Fibroblast of villous mesenchyme (primary cell): ENCODE results near the gene SUSD2. TPM values are rescaled to one million over a fixed set of nuclear protein-coding genes. Genes with fewer than 3 reads are reported as not detected.

Source experiments
- DNase-seq: peaks from one replicate; pipeline ENCODE4 v3.0.0-alpha.2; 2010; ENCODE audit warnings: low read depth
- H3K4me3 ChIP-seq: 2 replicates; pipeline ENCODE4 v1.5.1; 2011; ENCODE audit warnings: low read depth, mild to moderate bottlenecking, low read length
- total RNA-seq: library from RNA; depleted of rRNA; stranded (reverse); fragments of >200 nt; gene quantifications from 2 replicates; pipeline ENCODE4 v1.2.3, GENCODE V29; 2012
- TF ChIP-seq, protein P1 (sequence below): IDR thresholded peaks from 2 replicates; pipeline ENCODE4 v1.5.1; 2012; ENCODE audit warnings: low read depth, mild to moderate bottlenecking, low read length; ENCODE audit not compliant: insufficient read depth

SUSD2 gene
- total RNA-seq, 1 donor = 1.3 TPM

DNA sequence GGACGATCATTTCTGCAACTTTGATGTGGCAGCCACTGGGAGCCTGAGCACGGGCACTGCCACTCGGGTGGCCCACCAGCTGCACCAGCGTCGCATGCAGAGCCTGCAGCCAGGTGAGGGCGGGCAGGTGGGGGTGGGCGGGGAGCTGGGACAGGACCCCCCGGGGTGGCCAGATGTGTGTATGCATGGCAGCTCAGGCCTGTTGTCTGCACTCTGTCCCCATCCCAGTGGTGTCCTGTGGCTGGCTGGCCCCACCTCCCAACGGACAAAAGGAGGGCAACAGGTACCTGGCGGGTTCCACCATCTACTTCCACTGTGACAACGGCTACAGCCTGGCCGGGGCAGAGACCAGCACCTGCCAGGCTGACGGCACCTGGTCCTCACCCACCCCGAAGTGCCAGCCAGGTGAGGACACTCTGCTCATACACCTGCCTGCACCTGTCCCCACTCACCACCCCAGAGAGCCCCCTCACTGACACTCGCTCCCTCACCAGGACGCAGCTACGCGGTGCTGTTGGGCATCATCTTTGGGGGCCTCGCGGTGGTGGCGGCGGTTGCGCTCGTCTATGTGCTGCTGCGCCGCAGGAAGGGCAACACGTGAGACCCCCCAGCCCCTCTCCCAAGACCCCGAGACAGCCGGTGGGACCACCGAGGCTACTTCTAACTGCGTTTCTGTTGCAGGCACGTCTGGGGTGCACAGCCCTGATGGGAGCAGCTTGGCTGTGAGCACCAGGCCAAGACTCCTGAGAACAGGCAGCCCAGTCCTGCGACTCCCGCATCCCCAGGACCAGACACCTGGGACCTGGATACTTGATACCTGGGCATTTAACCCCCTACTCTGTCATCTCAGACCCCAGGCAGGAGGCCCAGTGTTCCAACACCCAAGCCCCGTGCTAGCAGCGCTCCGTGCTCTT is 6.7 kb downstream of the SUSD2 start:
- TF ChIP-seq, protein P1, sequence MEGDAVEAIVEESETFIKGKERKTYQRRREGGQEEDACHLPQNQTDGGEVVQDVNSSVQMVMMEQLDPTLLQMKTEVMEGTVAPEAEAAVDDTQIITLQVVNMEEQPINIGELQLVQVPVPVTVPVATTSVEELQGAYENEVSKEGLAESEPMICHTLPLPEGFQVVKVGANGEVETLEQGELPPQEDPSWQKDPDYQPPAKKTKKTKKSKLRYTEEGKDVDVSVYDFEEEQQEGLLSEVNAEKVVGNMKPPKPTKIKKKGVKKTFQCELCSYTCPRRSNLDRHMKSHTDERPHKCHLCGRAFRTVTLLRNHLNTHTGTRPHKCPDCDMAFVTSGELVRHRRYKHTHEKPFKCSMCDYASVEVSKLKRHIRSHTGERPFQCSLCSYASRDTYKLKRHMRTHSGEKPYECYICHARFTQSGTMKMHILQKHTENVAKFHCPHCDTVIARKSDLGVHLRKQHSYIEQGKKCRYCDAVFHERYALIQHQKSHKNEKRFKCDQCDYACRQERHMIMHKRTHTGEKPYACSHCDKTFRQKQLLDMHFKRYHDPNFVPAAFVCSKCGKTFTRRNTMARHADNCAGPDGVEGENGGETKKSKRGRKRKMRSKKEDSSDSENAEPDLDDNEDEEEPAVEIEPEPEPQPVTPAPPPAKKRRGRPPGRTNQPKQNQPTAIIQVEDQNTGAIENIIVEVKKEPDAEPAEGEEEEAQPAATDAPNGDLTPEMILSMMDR = no peak
- H3K4me3 ChIP-seq = no peak overlapping the region
- no peak for DNase-seq

DNA sequence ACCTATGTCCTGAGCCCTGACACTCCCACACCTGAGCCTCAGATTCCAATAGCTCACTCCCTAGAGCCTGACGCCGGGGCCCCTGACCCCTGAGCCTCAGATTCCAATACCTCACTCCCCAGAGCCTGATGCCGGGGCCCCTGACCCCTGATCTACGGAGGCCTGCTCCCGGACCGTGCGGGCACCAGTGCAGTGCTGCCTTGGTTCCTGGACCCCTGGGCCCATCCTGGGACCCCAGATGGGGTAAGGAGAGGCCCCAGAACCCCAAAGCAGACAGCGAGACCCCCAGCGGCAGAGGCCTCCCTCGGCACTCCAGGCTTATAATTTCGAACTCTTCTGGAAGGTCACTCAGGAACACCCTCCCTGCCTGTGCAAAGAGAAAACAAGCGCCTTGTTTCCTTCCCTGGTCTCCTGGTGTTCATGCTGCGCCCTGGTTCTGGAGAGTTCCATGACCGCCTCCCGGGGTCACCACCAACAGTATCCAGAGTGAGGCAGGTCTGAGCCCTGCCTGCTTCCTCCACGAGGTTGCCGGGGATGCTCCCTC is 7.5 kb downstream of the SUSD2 start:
- TF ChIP-seq, protein P1 = no peak
- DNase-seq = no peak
- no peak overlapping the region for H3K4me3 ChIP-seq

DNA sequence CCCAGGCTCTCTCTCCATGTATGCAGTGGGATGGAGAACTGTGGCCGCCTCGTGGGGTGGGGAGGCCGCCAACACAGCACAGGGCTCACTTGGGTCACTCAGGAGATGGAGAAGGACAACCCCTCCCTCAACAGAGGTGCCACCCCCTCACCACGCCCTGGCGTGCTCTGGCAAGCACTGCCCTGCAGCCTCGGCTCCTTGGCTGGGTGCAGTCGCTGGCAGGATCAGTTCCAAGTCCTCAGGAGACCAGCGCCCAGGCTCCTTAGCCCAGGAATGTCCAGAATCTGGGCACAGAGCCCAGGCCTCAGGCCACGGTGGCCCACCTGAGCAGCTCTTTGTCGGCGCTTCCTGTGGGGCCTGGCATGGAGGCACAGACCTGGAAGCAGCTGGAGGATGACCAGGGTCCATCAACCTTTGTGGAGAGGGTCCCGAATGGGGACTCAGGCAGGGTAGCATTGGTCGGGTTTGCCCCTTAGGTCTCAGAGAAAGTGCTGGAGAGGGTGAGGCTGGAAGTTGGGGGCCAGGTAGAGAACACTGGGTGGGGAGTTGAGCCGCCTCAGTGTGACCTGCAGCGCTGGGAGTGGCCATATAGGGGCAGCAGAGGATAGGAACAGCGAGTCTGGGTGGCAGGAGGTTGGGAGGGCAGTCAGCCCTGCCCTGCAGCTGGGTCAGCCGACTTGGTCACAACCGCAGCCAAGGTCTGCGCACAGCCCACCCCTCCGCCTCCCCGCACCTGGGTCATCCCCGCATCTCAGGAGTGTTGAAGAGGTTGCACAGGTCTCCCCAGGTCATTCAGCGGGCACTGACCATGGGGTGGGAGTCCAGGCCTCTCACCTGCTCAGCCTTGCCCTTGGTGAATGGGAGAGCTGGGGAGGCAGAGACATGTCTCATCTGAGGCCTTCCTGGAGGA is 8.2 kb downstream of the SUSD2 start:
- H3K4me3 ChIP-seq = no peak overlapping the region
- DNase-seq = peak; percentile 63

DNA sequence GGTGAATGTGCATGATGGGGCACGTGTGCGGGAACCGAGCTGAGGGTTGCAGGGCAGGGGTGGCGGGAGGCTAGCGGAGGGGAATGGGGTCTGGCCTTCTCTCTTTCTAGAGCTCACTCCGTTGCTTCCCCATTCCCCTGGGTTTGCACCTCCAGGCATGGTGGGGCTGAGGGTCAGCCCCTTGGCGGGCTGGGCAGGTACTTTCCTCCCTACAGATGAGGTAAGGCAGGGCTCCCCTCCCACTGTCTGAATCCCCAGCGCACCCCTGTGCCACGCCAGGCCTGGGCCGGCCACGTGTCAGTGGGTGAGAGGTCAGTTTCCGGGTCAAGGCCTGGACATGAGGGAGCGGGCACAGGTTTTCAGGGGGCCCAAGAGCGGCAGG is 8.9 kb downstream of the SUSD2 start:
- no peak overlapping the region for H3K4me3 ChIP-seq
- no peak for DNase-seq
- TF ChIP-seq, protein P1 = no peak

More for the DNA sequence above, 8.2 kb downstream of the SUSD2 start:
- TF ChIP-seq, protein P1 = peak; percentile 92

DNA sequence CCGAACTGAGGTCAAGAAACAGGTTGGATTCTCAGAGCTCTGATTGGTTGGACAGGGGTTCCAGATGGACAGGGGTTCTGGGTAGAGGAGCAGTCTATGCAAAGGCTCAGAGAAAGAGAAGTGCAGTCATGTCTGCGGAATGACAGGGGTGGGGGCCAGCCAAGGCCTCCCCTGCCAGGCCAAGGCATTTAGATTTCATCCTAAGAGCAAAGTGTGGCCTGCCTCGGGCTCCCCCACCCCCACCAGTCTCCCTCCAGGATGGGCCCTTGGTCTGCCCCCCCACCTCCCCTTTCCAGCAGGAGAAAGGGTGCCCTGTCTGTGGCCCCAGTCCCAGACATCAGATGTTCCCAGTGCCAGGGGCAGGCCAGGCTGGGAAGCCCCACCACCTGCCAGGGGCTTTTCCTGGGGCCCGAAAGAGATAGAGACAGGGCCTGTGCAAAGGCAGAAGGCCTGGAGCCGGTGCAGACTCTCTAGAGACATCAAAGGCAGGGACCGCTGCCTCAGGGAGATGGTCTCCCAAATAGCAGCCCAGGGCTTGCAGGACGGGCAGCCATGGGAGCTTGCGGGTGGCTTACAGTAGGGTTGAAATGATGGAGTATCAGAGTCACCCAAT is 9.4 kb downstream of the SUSD2 start:
- no peak for DNase-seq
- TF ChIP-seq, protein P1 = no peak
- no peak overlapping the region for H3K4me3 ChIP-seq

DNA sequence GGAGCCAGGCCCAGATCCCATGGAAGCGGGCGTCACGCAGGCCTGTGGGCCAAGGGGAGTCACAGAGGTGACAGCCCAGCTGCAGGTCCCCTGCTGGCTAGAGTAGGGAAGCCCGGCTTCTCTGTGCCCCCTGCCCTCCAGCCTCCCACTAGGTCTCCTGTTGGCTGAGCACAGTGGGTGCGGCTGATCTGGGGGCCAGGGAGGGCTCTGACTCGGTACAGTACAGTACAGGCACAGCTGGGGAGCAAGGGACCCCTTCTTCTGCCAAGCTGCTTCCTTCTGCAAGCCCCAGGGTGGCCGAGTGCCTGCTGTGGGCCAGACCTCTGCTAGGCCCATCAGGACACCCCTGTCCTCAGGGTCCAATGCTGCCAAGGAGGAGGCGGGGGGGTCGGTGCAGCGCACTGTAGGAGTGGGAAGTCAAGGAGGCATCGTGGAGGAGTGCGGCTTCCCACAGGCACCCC is 10.1 kb downstream of the SUSD2 start:
- TF ChIP-seq, protein P1 = no peak
- H3K4me3 ChIP-seq = no peak overlapping the region
- DNase-seq = no peak
